DOHH2 (cell line): ENCODE data around the gene CNPPD1.

Source experiments
- H3F3A ChIP-seq: fragments of 200-600 bp; sonication (generic), shearing (Covaris generic); 2 replicates; pipeline ENCODE4 v1.6.0; 2016; ENCODE audit warnings: antibody characterized with exemption, mild to moderate bottlenecking; ENCODE audit not compliant: control insufficient read depth, insufficient read depth
- H3K27ac ChIP-seq: fragments of 200-600 bp; sonication (generic); 2 replicates; pipeline ENCODE4 v1.5.1; 2014; ENCODE audit warnings: low read depth, mild to moderate bottlenecking, low read length, moderate library complexity
- H3K27me3 ChIP-seq: fragments of 200-600 bp; sonication (generic); 2 replicates; pipeline ENCODE4 v1.6.1; 2014; ENCODE audit warnings: mild to moderate bottlenecking, low read length, mixed read lengths; ENCODE audit not compliant: control insufficient read depth
- H3K36me3 ChIP-seq: fragments of 200-600 bp; sonication (generic); 2 replicates; pipeline ENCODE4 v1.6.1; 2014; ENCODE audit warnings: mild to moderate bottlenecking, low read length, moderate library complexity, mixed read lengths; ENCODE audit not compliant: control insufficient read depth
- H3K4me1 ChIP-seq: fragments of 200-600 bp; sonication (generic); 2 replicates; pipeline ENCODE4 v1.6.1; 2014; ENCODE audit warnings: mild to moderate bottlenecking, low read length, mixed read lengths; ENCODE audit not compliant: control insufficient read depth
- H3K4me2 ChIP-seq: fragments of 200-600 bp; sonication (generic); 2 replicates; pipeline ENCODE4 v1.6.0; 2014; ENCODE audit warnings: mild to moderate bottlenecking, low read length, moderate library complexity
- H3K4me3 ChIP-seq: fragments of 200-600 bp; sonication (generic); 2 replicates; pipeline ENCODE4 v1.5.1; 2014; ENCODE audit warnings: mild to moderate bottlenecking, low read length, mixed read lengths
- H3K79me2 ChIP-seq: fragments of 200-600 bp; sonication (generic); 2 replicates; pipeline ENCODE4 v1.6.1; 2014; ENCODE audit warnings: mild to moderate bottlenecking, low read length, mixed read lengths; ENCODE audit not compliant: control insufficient read depth
- H3K9me2 ChIP-seq: fragments of 200-600 bp; sonication (generic); replicated peaks from 2 replicates; pipeline ENCODE4 v1.6.1; 2014; ENCODE audit warnings: mild to moderate bottlenecking, low read length, mixed read lengths; ENCODE audit not compliant: control insufficient read depth
- H3K9me3 ChIP-seq: fragments of 200-600 bp; sonication (generic); 2 replicates; pipeline ENCODE4 v1.6.1; 2014; ENCODE audit warnings: antibody characterized with exemption, low read length, mixed read lengths; ENCODE audit not compliant: control insufficient read depth, insufficient read depth
- H4K20me1 ChIP-seq: fragments of 200-600 bp; sonication (generic); 2 replicates; pipeline ENCODE4 v1.6.0; 2014; ENCODE audit warnings: low read depth, mild to moderate bottlenecking, antibody characterized with exemption, low read length, moderate library complexity; ENCODE audit not compliant: control insufficient read depth, insufficient read depth
- CTCF ChIP-seq: fragments of 200-600 bp; sonication (generic); IDR thresholded peaks from one replicate; pipeline ENCODE4 v1.5.1; 2014; ENCODE audit warnings: antibody characterized with exemption, mild to moderate bottlenecking, low read depth, low read length; ENCODE audit not compliant: poor library complexity, severe bottlenecking
- EZH2phosphoT487 ChIP-seq: fragments of 200-600 bp; sonication (generic); IDR thresholded peaks from 2 replicates; pipeline ENCODE4 v1.6.1; 2017; ENCODE audit warnings: borderline replicate concordance, mild to moderate bottlenecking, antibody characterized with exemption, low read length, moderate library complexity, mixed read lengths

CNPPD1 gene

DNA sequence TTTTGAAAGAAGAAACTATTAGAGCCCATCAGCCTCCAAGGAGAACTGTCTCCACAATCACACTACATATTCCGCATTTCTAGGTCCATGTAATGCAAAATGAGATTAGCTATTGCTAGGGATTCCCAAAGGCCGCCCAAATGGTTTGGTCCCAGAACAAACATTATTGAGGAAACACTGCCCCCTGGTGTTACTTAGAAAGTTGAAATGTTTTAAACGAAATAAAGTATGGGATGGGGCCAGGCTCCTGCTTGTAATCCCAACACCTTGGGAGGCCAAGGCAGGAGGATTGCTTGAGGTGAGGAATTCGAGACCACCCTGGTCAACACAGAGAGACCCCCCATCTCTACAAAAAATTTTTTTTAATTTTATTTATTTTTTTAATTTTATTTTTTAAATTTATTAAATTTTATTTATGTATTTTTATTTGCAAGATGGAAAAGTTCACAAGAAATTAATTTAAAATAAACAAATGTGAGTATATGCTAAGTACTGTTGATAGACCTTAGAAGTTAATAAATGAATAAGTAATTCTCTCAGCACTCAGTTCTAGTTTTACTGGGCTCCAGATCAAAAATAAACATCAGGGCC, 21.6 kb downstream of the CNPPD1 start:
- Histone ChIP-seq H3K9me2 (no peaks in the 10 kb centered on the region), H3F3A (peaks cover 14% of the 10 kb centered on the region; the same call in 1 of the 2 replicates), H3K27me3 (no peaks in the 10 kb centered on the region), H3K4me3 (no peak overlapping the region), H3K4me2 (no peak overlapping the region), H4K20me1 (no peaks in the 10 kb centered on the region), H3K79me2 (no peaks in the 10 kb centered on the region), H3K9me3 (no peaks in the 10 kb centered on the region), H3K27ac (no peak overlapping the region), H3K4me1 (peaks cover 6% of the 10 kb centered on the region), H3K36me3 (peaks cover 21% of the 10 kb centered on the region)
- TF ChIP-seq EZH2phosphoT487 (no peak), CTCF (peak; percentile 48)

DNA sequence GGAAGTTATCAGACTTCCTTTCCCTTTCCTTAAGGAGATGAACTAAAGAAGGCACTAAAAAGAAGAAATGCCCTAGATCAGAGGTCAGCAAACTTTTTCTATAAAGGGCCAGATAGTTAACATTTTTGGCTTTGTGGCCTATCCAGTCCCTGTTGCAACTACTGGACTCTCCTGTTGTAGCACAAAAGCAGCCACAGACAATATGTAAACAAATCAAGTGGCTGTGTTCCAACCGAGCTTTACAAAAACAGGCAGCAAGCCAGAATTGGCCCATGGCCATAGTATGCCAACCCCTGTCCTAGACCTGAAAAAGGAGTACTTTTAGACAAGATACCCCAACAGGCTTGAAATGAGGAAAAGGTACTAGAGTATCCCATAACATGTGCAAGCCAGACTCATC, 27.1 kb downstream of the CNPPD1 start:
- peaks cover 7% of the 10 kb centered on the region; the same call in 1 of the 2 replicates for H3F3A ChIP-seq
- H3K4me3 ChIP-seq, result no peak overlapping the region
- H3K27me3 ChIP-seq, result no peaks in the 10 kb centered on the region
- no peaks in the 10 kb centered on the region for H3K9me3 ChIP-seq
- TF ChIP-seq EZH2phosphoT487 (no peak), CTCF (no peak)
- no peaks in the 10 kb centered on the region for H4K20me1 ChIP-seq
- no peaks in the 10 kb centered on the region for H3K9me2 ChIP-seq
- H3K36me3 ChIP-seq, result peaks cover 23% of the 10 kb centered on the region
- no peak overlapping the region for H3K27ac ChIP-seq
- no peaks in the 10 kb centered on the region for H3K4me1 ChIP-seq
- no peak overlapping the region for H3K4me2 ChIP-seq
- no peaks in the 10 kb centered on the region for H3K79me2 ChIP-seq

DNA sequence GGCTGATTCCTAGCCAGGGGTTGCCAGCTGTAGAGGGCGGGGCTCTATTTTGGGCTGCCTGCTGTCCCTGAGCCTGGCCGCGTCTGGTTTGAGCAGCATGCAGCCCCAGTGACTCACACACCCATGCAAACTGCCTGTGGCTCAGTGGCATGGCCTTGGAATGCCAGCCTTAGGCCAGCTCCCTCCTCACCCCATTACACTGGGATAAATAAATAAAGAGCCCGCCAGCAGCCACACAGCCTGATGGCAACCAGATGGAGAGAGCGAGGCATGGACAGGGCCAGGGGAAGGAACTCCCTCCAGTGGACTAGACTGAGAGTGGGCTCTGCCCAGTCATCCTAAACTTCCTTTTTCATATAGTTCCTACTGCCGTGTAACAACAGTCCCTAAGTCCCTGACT, 34.4 kb downstream of the CNPPD1 start:
- H3F3A ChIP-seq, result no peaks in the 10 kb centered on the region
- H3K4me1 ChIP-seq, result no peaks in the 10 kb centered on the region

More for the DNA sequence above, 34.4 kb downstream of the CNPPD1 start:
- Histone ChIP-seq H3K36me3 (peaks cover 26% of the 10 kb centered on the region), H3K9me2 (no peaks in the 10 kb centered on the region), H3K79me2 (no peaks in the 10 kb centered on the region), H3K9me3 (no peaks in the 10 kb centered on the region), H4K20me1 (no peaks in the 10 kb centered on the region), H3K27ac (no peak overlapping the region), H3K27me3 (no peaks in the 10 kb centered on the region), H3K4me3 (no peak overlapping the region), H3K4me2 (no peak overlapping the region)
- no peak for TF ChIP-seq EZH2phosphoT487
- no peak for TF ChIP-seq CTCF
